Pancreas (tissue), 10 donors: ENCODE results near the gene TMEM267. TPM values are rescaled to one million over a fixed set of nuclear protein-coding genes. Genes with fewer than 3 reads are reported as not detected.

Source experiments
- ATAC-seq, 4 donors: fragments of 200-7000 bp; cut with Tn5 transposase; one replicate each; pipeline versions ENCODE4 v1.8.0 to v1.9.1; 2020; ENCODE audit warnings: mild to moderate bottlenecking in 4 of 4, moderate library complexity in 4 of 4
- DNase-seq, 6 donors: peaks; one replicate each; pipeline ENCODE4 v3.0.0-alpha.2; 2020
- FAIRE-seq: peaks from 2 replicates; lab custom pipeline; 2012; peaks lifted over from hg19 to GRCh38; lab: Jason Lieb, UNC
- H3K27ac ChIP-seq, 4 donors: fragments of 200-600 bp; sonication (generic); 1 replicate in 3 of 4; 2 replicates in 1 of 4; pipeline versions ENCODE4 v1.5.0 to v1.8.0; 2020
- H3K27me3 ChIP-seq, 4 donors: fragments of 200-600 bp; one replicate each; pipeline ENCODE4 v1.8.0; 2021
- H3K36me3 ChIP-seq, 3 donors: fragments of 200-600 bp; sonication (generic) in 1 of 3; one replicate each; pipeline versions ENCODE4 v1.5.0 to v1.8.0; 2020 to 2021
- H3K4me1 ChIP-seq, 3 donors: fragments of 200-600 bp; one replicate each; pipeline ENCODE4 v1.8.0; 2021
- H3K4me3 ChIP-seq, 4 donors: fragments of 200-600 bp; sonication (generic) in 2 of 4; one replicate each; pipeline versions ENCODE4 v1.5.0 to v1.8.0; 2020 to 2021
- H3K9me3 ChIP-seq, 4 donors: fragments of 200-600 bp; one replicate each; pipeline ENCODE4 v1.8.0; 2021
- WGBS, 2 donors: extraction: QIAGEN DNeasy Blood & Tissue Kit; methylation state at CpG; one replicate each; pipeline ENCODE4 v1.1.7; 2013; 5-methylcytosine and 5-hydroxymethylcytosine counted together
- intact Hi-C, 3 donors: fragments of 100-400 bp; cut with DNase I; formaldehyde crosslinking; loops; one replicate each; pipeline versions ENCODE4 v1.11.1 to v1.14.2; 2022
- polyA plus RNA-seq, 2 donors: library from polyadenylated mRNA; stranded (reverse); fragments of 200-250 nt; gene quantifications; one replicate each; pipeline ENCODE4 v1.2.3, GENCODE V29; 2013
- total RNA-seq, 6 donors: library from RNA; stranded (reverse); fragmentation: NEBNext Ultra II Directional in 4 of 6; extraction: Animal tissue kit (Norgen Biotek cat#: 25700) in 4 of 6; gene quantifications; one replicate each; pipeline versions ENCODE4 v1.2.1 to v1.2.4, GENCODE V29; 2021 to 2023
- TF ChIP-seq, protein P1 (sequence below), 4 donors: fragments of 200-600 bp; sonication (generic) in 3 of 4; IDR thresholded peaks; one replicate each; pipeline versions ENCODE4 v1.5.0 to v1.8.0; 2021; ENCODE audit warnings: antibody characterized with exemption in 4 of 4
- donor health status: healthy with polysubstance abuse.
- donor health status: DM: no; HTN: no; CAD: no; lungs with moderate emphysema.
- donor health status: DM: no; HTN: no; CAD: no.
- donor health status: control.
- donor health status: control.
- donor health status: Bipolar disorder and iron deficiency.
- donor health status: DM: yes; HTN: yes; CAD: no.
- donor health status: DM: no; HTN: no; CAD: no.
- donor health status: DM: no; HTN: no; CAD: no.
- donor health status: DM: yes; HTN: yes; CAD: no.

Gene TMEM267
- total and polyA plus RNA-seq, 8 donors, result 3.5 to 8.4 (median 5.2) TPM

DNA sequence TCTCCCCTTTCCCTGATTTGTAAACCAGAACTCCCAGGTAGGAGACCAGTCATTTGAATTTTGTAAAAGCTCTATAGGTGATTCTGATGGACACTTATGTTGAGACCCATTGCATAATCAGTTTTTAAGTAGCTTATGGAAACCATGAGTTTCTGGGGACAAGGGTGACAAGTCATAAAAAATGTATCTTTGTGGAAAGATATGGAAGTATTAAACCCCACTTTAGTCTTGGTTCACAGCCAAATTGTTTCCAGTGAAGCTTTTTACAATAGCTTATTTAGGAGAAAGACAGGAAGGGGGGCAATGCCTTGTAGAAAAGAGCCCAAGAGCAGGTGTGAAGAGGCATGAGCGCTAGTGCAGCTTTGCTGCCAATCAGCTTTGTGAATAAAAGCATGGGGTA lies 71.0 kb downstream of the TMEM267 start:
- no peaks in the 10 kb centered on the region for H3K27me3 ChIP-seq
- no peak for ATAC-seq
- peaks cover 21 to 32% (median 27%) of the 10 kb centered on the region in 3 donors for H3K4me1 ChIP-seq
- H3K9me3 ChIP-seq, result no peaks in the 10 kb centered on the region
- H3K4me3 ChIP-seq, result no peak overlapping the region
- DNase-seq, result no peak
- no peak for FAIRE-seq
- H3K36me3 ChIP-seq, result no peaks in the 10 kb centered on the region
- TF ChIP-seq, protein P1, sequence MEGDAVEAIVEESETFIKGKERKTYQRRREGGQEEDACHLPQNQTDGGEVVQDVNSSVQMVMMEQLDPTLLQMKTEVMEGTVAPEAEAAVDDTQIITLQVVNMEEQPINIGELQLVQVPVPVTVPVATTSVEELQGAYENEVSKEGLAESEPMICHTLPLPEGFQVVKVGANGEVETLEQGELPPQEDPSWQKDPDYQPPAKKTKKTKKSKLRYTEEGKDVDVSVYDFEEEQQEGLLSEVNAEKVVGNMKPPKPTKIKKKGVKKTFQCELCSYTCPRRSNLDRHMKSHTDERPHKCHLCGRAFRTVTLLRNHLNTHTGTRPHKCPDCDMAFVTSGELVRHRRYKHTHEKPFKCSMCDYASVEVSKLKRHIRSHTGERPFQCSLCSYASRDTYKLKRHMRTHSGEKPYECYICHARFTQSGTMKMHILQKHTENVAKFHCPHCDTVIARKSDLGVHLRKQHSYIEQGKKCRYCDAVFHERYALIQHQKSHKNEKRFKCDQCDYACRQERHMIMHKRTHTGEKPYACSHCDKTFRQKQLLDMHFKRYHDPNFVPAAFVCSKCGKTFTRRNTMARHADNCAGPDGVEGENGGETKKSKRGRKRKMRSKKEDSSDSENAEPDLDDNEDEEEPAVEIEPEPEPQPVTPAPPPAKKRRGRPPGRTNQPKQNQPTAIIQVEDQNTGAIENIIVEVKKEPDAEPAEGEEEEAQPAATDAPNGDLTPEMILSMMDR (IDR thresholded peaks at IDR 0.05), result no peak
- H3K27ac ChIP-seq, result peak overlapping the region in 2 of 4 donors; percentile 81 to 84
- WGBS, 2 donors, result 97 to 100% methylated on average over 1 of the region's 1 CpG
- intact Hi-C loops, result no loop called here

DNA sequence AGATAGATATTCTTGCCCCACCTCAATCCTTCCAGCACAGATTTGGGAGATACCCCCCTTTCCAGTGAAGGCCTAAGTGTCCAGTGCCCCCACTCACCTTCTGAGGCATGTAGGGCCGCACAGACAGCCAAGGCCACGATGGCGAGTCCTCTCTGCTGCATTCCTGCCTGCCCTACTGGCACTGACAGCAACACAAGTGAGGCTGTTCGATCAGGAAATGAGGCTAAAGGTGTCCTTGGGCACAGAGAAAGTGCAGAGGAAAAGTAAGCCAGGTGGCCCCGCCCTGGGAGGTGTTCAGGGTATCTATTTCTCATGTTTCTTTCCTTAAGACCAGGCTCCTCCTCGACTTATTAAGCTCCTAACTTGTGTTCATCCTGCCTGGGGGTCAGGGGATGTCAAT lies 71.5 kb downstream of the TMEM267 start, which contains the start of gene CCL28:
Gene CCL28, minus strand, starts transcription at position 236 of the 400 bp plus-strand sequence. Its CDS starts 75 bp downstream, at position 161.
- DNase-seq (peak in 4 of 6 donors; percentile 34 to 67 (median 46)), FAIRE-seq (no peak), ATAC-seq (peak; percentile 30 to 70 (median 50))
- WGBS, 2 donors, result 33 to 42% methylated on average over 6 of the region's 6 CpGs
- peak within 1 kb of the TSS in 2 of 4 donors; percentile 10 to 25 for H3K4me3 ChIP-seq
- H3K27me3 ChIP-seq, result no peaks in the 10 kb centered on the region
- H3K4me1 ChIP-seq, result peaks cover 21 to 32% (median 27%) of the 10 kb centered on the region in 3 donors
- H3K27ac ChIP-seq, result peak within 1 kb of the TSS in 2 of 4 donors; percentile 81 to 84
- no peaks in the 10 kb centered on the region for H3K9me3 ChIP-seq
- no peaks in the 10 kb centered on the region for H3K36me3 ChIP-seq
- TF ChIP-seq, protein P1 (IDR thresholded peaks at IDR 0.05), result no peak
- intact Hi-C loops, result no loop called here

DNA sequence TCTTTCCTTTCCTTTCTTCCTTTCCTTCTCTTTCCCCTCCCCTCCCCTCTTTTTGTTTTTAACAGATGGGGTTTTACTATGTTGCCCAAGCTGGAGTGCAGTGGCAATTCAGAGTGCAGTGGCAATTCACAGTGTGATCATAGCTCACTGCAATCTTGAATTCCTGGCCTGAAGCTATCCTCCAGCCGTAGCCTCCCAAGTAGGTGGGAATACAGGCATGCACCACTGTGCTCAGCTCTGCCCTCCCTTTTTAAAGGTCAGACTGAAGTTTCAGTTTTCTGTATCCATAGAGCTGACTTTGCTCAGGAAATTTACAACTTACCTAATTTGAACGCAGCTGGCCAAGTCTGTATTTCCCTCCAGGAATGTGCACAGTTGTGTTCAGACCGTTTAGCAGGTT lies 72.2 kb downstream of the TMEM267 start:
- H3K27me3 ChIP-seq, result no peaks in the 10 kb centered on the region
- no peaks in the 10 kb centered on the region for H3K9me3 ChIP-seq
- peak overlapping the region in 2 of 4 donors; percentile 10 to 25 for H3K4me3 ChIP-seq
- FAIRE-seq, result no peak
- intact Hi-C loops, result no loop called here
- H3K36me3 ChIP-seq, result no peaks in the 10 kb centered on the region
- TF ChIP-seq, protein P1 (IDR thresholded peaks at IDR 0.05), result no peak
- DNase-seq, result no peak
- 35 to 48% methylated on average over 3 of the region's 3 CpGs for WGBS, 2 donors
- ATAC-seq, result peak in 2 of 4 donors; percentile 27 to 48
- peak overlapping the region in 2 of 4 donors; percentile 81 to 84 for H3K27ac ChIP-seq
- peaks cover 21 to 32% (median 27%) of the 10 kb centered on the region in 3 donors for H3K4me1 ChIP-seq

DNA sequence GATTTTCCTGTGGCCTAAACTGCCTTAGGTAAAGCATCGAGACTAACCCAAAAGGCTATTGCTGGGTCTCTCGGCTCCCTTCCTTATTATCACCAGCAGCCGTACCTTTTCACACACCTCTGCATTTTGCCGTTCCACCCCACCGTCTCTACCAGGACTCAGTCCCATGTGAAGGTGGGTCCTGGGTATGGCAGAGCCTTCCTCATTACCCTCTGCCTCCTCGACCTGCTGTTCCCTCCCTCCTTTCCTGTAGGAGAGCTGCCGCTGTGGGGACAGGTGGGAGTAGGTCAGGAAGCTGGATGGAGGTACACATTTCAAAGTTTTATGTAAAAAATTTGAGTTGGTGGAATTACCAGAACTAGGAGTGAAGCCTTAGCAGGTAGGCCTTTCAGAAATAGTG lies 73.3 kb downstream of the TMEM267 start:
- intact Hi-C loops, result no loop called here

More for the DNA sequence above, 73.3 kb downstream of the TMEM267 start:
- FAIRE-seq (no peak), DNase-seq (no peak), ATAC-seq (peak; percentile 1 to 14 (median 8))
- Histone ChIP-seq H3K9me3 (no peaks in the 10 kb centered on the region), H3K27ac (peak overlapping the region; percentile 38 to 84 (median 68)), H3K36me3 (no peaks in the 10 kb centered on the region), H3K4me3 (peak overlapping the region in 2 of 4 donors; percentile 13 to 25), H3K4me1 (peaks cover 21 to 32% (median 22%) of the 10 kb centered on the region in 3 donors), H3K27me3 (no peaks in the 10 kb centered on the region)
- WGBS, 2 donors, result 60 to 66% methylated on average over 7 of the region's 7 CpGs
- TF ChIP-seq, protein P1 (IDR thresholded peaks at IDR 0.05), result no peak
